ENCODE results near the gene ATP9B. TPM values are rescaled to one million over a fixed set of nuclear protein-coding genes. Genes with fewer than 3 reads are reported as not detected.

Gene ATP9B
- total and polyA plus RNA-seq, 10 donors, result 7.5 to 58.4 (median 42.7) TPM

GRCh38 chr18:79420033-79420745, 351.0 kb downstream of the ATP9B start:
- Histone ChIP-seq H3K9me3 (no peaks in the 10 kb centered on the region), H3K4me1 (peaks cover 5 to 71% (median 40%) of the 10 kb centered on the region in 6 donors), H3K27me3 (replicated peaks in 1 of 7) (no peaks in the 10 kb centered on the region), H3K4me3 (no peak overlapping the region), H3K36me3 (peaks cover 0 to 78% (median 14%) of the 10 kb centered on the region in 6 donors), H3K27ac (no peak overlapping the region)
- 84 to 91% (median 89%) methylated on average over 48 of the region's 48 CpGs for WGBS, 5 donors
- no peak for TF ChIP-seq CTCF (IDR thresholded peaks at IDR 0.05 in 8 of 11, conservative IDR thresholded peaks at IDR 0.05 in 3 of 11)
- no peak for TF ChIP-seq POLR2A (IDR thresholded peaks at IDR 0.05)
- TF ChIP-seq POLR2AphosphoS5 (IDR thresholded peaks at IDR 0.05), result no peak
- intact Hi-C loops (cut with DNase I; ENCODE audit: low total_unique reads), result no loop called here
- DNase-seq, result peak; percentile 58

DNA sequence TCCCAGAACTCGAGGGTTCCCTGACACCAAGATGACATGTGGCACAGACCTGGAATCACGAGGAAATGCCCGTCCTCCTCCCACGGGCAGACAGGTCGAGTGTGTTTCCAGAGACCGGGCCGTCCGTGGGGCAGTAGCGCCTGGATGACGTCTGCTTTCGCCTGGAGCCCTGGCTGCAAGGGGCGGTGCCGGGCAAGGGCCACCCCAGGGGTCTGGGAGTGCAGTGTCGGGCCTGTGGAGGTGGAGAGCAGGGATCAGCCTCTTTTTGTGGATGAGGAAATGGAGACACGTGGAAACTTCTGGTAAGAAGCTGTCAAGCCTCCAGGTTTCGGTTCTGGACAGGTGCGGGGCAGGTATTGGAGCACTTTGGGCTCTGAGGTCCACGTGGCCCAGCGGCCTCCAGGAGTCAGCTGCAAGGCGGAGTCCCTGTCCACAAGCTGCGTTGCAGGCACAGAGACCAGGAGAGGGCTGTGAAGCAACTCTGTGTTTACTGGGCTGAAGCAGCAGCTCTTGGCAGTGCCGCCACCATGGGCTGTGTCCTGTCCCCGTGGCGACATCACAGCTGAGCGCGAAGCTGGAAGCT, 352.2 kb downstream of the ATP9B start:
- H3K9me3 ChIP-seq, result no peaks in the 10 kb centered on the region
- peaks cover 5 to 66% (median 36%) of the 10 kb centered on the region in 6 donors for H3K4me1 ChIP-seq
- peaks cover 0 to 78% (median 23%) of the 10 kb centered on the region in 6 donors for H3K36me3 ChIP-seq
- no peak overlapping the region for H3K4me3 ChIP-seq
- TF ChIP-seq POLR2AphosphoS5 (IDR thresholded peaks at IDR 0.05) (peak in 1 of 3 donors; percentile 24), POLR2A (IDR thresholded peaks at IDR 0.05) (no peak)
- intact Hi-C loops (cut with DNase I; ENCODE audit: low total_unique reads), result no loop called here
- no peak overlapping the region for H3K27ac ChIP-seq
- DNase-seq, result peak; percentile 67
- no peaks in the 10 kb centered on the region for H3K27me3 ChIP-seq (replicated peaks in 1 of 7)
- 88 to 96% (median 93%) methylated on average over 20 to 26 of the region's 26 CpGs for WGBS, 5 donors

DNA sequence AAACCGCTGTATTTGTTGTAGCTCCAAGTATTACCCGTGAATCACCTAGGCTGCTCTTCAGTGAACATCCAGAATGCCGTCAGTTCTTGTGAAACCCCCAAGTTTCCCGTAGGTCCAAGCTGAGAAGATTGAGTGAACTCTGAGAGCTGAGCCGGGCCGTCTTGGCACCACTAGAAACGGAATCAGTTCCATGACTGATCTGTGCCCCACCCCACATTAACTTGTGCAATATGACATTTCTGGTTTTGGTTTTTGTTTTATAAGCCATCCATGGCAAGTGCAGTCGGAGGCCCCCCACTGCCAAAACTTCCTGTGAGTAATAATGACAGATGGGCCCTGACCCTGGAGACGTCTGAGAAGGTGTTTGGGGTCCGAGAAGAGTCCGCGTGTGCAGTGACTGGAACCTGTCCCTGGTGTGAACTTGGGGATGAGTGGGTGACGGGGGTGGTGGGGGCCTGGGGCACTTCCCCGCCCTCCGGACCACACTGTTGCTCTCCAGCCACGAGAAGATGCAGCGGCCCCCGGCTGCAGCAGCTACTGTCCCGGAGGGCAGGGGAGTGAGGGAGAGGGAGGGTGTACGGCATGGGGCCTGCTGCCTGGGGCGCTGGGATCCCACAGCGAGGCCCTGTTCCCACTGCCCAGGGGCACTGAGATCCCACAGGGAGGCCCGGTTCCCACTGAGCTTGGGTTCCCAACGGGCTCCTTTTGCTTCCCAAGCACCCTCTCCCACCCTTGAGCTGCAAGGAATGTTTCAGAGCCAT, 353.0 kb downstream of the ATP9B start:
- WGBS, 5 donors, result 75 to 78% (median 77%) methylated on average over 14 to 24 of the region's 24 CpGs

GRCh38 chr18:79422783-79423165, 353.6 kb downstream of the ATP9B start:
- DNase-seq, result peak; percentile 41
- peaks cover 5 to 73% (median 36%) of the 10 kb centered on the region in 6 donors for H3K4me1 ChIP-seq
- H3K36me3 ChIP-seq, result peaks cover 0 to 80% (median 26%) of the 10 kb centered on the region in 6 donors
- H3K27ac ChIP-seq, result no peak overlapping the region
- no peak overlapping the region for H3K4me3 ChIP-seq
- WGBS, 5 donors, result 87 to 93% (median 90%) methylated on average over 12 of the region's 12 CpGs
- intact Hi-C loops (cut with DNase I; ENCODE audit: low total_unique reads), result no loop called here
- no peak for TF ChIP-seq POLR2AphosphoS5 (IDR thresholded peaks at IDR 0.05)
- TF ChIP-seq CTCF (IDR thresholded peaks at IDR 0.05 in 8 of 11, conservative IDR thresholded peaks at IDR 0.05 in 3 of 11), result no peak
- TF ChIP-seq POLR2A (IDR thresholded peaks at IDR 0.05), result no peak
- no peaks in the 10 kb centered on the region for H3K27me3 ChIP-seq (replicated peaks in 1 of 7)
- no peaks in the 10 kb centered on the region for H3K9me3 ChIP-seq

More for the DNA sequence above, 353.0 kb downstream of the ATP9B start:
- Histone ChIP-seq H3K4me3 (no peak overlapping the region), H3K36me3 (peaks cover 0 to 80% (median 26%) of the 10 kb centered on the region in 6 donors), H3K27ac (no peak overlapping the region), H3K9me3 (no peaks in the 10 kb centered on the region), H3K27me3 (replicated peaks in 1 of 7) (no peaks in the 10 kb centered on the region), H3K4me1 (peaks cover 5 to 72% (median 35%) of the 10 kb centered on the region in 6 donors)
- intact Hi-C loops (cut with DNase I; ENCODE audit: low total_unique reads), result no loop called here
- peak in 1 of 3 donors; percentile 15 for TF ChIP-seq POLR2AphosphoS5 (IDR thresholded peaks at IDR 0.05)
- no peak for TF ChIP-seq POLR2A (IDR thresholded peaks at IDR 0.05)
- DNase-seq, result peak; percentile 68

Measured in spleen (tissue), 11 donors.